Epithelial cell of prostate (primary cell): ENCODE data around the gene TMC1.

Experiments used
- DNase-seq: peaks from one replicate; pipeline ENCODE4 v3.0.0-alpha.2; 2011; ENCODE audit warnings: low read depth, low spot score
- H3K27ac ChIP-seq: fragments of 450-650 bp; 2 replicates; pipeline ENCODE4 v1.5.1; 2017; ENCODE audit warnings: mild to moderate bottlenecking

TMC1 gene

GRCh38 chr9:72658703-72659102 lies 137.3 kb downstream of the TMC1 start:
- H3K27ac ChIP-seq: no peak overlapping the region
- DNase-seq: no peak

- DNase-seq: peak; percentile 49
Measured at GRCh38 chr9:72661401-72662135, 140.2 kb downstream of the TMC1 start.

GRCh38 chr9:72665421-72665820 lies 144.0 kb downstream of the TMC1 start:
- H3K27ac ChIP-seq: peak overlapping the region; percentile 72
- no peak for DNase-seq

More at GRCh38 chr9:72661401-72662135, 140.2 kb downstream of the TMC1 start:
- peak overlapping the region; percentile 22 for H3K27ac ChIP-seq

GRCh38 chr9:72667181-72667580 lies 145.8 kb downstream of the TMC1 start:
- peak overlapping the region; percentile 72 for H3K27ac ChIP-seq
- no peak for DNase-seq

- no peak for DNase-seq
- peak overlapping the region; percentile 80 for H3K27ac ChIP-seq
Measured at GRCh38 chr9:72674961-72675360, 153.6 kb downstream of the TMC1 start.

- H3K27ac ChIP-seq: peak overlapping the region; percentile 80
- DNase-seq: peak; percentile 49
Measured at GRCh38 chr9:72675586-72675985, 154.2 kb downstream of the TMC1 start.

- no peak for DNase-seq
- no peak overlapping the region for H3K27ac ChIP-seq
Measured at GRCh38 chr9:72680593-72681282, 159.3 kb downstream of the TMC1 start.

GRCh38 chr9:72681283-72681630 lies 159.8 kb downstream of the TMC1 start:
- H3K27ac ChIP-seq: no peak overlapping the region
- no peak for DNase-seq

- H3K27ac ChIP-seq: no peak overlapping the region
- DNase-seq: no peak
Measured at GRCh38 chr9:72684615-72685014, 163.2 kb downstream of the TMC1 start.

GRCh38 chr9:72685911-72686310 lies 164.5 kb downstream of the TMC1 start:
- DNase-seq: no peak

GRCh38 chr9:72687331-72687730 lies 165.9 kb downstream of the TMC1 start:
- DNase-seq: no peak
- no peak overlapping the region for H3K27ac ChIP-seq

More at GRCh38 chr9:72685911-72686310, 164.5 kb downstream of the TMC1 start:
- H3K27ac ChIP-seq: no peak overlapping the region

GRCh38 chr9:72691671-72692070 lies 170.3 kb downstream of the TMC1 start:
- DNase-seq: no peak
- H3K27ac ChIP-seq: no peak overlapping the region

- H3K27ac ChIP-seq: no peak overlapping the region
Measured at GRCh38 chr9:72695365-72695764, 174.0 kb downstream of the TMC1 start.

GRCh38 chr9:72696511-72696910 lies 175.1 kb downstream of the TMC1 start:
- DNase-seq: no peak
- H3K27ac ChIP-seq: no peak overlapping the region

More at GRCh38 chr9:72695365-72695764, 174.0 kb downstream of the TMC1 start:
- no peak for DNase-seq

GRCh38 chr9:72701510-72701909 lies 180.1 kb downstream of the TMC1 start:
- DNase-seq: no peak
- H3K27ac ChIP-seq: no peak overlapping the region

GRCh38 chr9:72703574-72703973 lies 182.2 kb downstream of the TMC1 start:
- no peak for DNase-seq
- no peak overlapping the region for H3K27ac ChIP-seq

- no peak for DNase-seq
- H3K27ac ChIP-seq: no peak overlapping the region
Measured at GRCh38 chr9:72704688-72705375, 183.4 kb downstream of the TMC1 start.

- no peak overlapping the region for H3K27ac ChIP-seq
- DNase-seq: no peak
Measured at GRCh38 chr9:72718503-72718902, 197.1 kb downstream of the TMC1 start.

- H3K27ac ChIP-seq: no peak overlapping the region
- DNase-seq: no peak
Measured at GRCh38 chr9:72721067-72721466, 199.7 kb downstream of the TMC1 start.

- DNase-seq: no peak
- no peak overlapping the region for H3K27ac ChIP-seq
Measured at GRCh38 chr9:72726947-72727346, 205.5 kb downstream of the TMC1 start.
